ENCODE measurements around the gene VSIG10L2. TPM values are rescaled to one million over a fixed set of nuclear protein-coding genes. Genes with fewer than 3 reads are reported as not detected.

The VSIG10L2 gene
- total RNA-seq: not detected in 2 replicates

DNA sequence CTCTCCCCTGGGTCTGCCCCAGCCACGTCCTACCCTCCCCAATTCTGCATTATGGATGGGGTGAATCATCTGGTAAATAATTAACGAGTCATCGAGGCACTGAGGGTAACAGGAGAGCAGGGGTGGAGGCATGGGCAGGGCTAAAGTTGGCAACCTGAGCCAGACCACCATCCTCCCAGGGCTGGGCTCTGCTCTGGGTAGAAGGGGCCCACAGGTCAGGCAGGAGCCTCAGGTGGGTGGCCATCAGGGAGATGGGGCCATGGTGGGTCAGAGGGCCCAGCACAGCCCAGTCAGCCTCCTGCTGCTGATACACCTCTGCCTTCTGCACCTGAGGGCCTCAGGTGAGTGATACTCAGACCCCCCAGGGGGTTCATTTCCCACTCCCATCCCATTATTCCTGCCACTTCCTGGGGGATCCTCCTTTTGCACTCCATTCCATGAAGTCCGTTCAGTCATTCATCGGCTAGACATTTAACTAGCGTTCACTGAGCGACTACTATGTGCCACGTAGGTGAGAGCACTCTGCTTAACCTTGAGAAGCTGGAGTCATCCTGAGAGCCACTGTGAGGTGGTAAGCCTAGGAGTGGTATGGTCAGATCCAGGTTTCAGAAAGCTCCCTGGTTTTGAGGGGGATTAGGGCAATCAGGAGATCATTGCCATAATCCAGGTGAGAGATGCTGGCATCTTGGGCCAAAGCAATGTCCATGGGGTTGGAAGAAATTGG is at the start of gene VSIG10L2:
VSIG10L2 (plus strand) TSS at position 248 of the 724 bp plus-strand sequence; CDS start at position 260, 12 bp downstream.

DNA sequence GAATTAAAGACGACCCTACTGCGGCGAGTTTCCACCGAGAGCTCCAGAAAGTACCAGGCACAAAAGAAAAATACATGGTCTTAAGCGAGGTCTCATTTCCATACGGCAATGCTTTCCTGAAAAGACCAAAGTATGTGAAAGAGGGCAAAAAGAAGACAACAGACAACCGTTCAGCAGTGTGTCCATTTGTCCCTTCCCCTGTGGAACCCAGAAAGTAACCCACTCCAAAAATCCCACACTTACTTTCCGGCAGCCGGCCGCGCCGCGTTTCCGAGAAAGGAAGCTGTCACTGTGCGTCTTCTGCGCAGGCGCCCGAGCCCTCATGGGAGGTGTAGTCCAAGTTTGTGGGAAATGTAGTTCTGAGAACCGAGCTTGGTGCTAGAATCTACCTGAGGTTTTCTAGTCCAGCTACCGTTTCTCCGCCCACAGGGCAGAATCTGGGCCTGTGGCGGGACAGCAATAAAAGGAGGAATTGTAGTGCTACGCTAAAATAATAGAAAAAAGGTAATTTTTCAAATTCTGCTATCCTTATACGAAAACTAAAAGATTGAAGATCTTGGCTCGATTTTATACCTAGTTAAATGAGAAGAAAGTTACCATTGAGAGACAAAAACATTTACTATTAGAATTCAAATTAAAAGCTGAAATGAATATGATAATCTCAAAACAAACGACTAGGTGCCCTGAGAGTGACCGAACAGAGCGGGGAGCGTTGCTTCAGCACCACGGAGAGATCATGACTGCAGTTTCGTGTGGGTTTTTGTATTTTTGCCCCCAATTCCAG is 42.7 kb upstream of the VSIG10L2 start, which contains the start of gene PUS3:
PUS3 (minus strand) TSS at position 280 of the 784 bp plus-strand sequence. CDS start 6,922 bp downstream, outside the sequence.

DNA sequence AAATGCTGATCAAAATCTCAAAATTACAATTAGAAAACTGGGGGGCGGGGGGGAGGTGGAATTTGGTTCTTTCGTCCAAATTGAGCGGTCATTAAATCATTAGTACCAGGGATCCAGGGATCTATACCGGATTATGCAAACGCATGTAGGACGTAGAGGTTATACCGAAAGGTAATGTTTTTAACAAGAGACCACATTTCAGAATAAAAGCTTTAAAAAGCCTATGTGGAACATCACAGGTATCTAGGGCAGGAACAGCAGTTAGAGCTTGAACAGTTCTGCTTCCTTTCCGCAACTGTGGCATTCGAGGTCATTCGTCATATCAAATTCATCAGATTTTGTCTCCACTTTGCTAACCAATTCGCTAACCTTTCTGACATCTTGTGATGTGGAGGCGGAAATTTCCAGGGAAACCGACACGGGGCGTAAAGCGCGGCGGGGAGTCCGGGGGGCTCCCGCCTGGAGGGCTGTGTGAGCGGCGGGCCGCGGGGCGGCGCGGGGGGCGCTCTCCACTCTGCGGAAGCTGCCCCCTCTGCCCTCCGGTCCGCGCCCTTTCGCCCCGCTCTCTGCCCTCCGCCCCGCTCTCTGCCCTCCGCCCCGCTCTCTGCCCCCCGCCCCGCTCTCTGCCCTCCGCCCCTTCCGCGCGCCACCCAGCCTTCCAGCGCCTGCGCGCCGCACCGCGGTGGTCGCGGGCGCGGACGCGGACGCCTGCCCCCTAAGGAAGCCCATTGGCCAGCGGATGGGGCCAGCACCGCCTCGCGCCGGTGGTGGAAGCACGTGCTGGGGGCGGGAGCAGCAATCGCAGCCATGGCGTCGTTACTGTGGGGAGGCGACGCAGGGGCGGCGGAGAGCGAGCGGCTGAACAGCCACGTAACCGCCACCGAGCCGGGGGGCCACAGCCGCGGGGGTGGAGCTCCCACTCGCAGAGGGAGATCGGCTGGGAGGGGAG is 41.9 kb upstream of the VSIG10L2 start, which contains the start of gene DDX25:
DDX25 (plus strand) TSS at position 798 of the 949 bp plus-strand sequence; CDS start at position 808, 10 bp downstream.

Other genes with a start within 250 kb of the VSIG10L2 start
- not detected in 2 replicates for gene PATE1, start 199.8 kb upstream of the VSIG10L2 start, total RNA-seq
- gene PATE2, start 167.2 kb upstream of the VSIG10L2 start, total RNA-seq: 1.3 TPM in 1 of 2 replicates, not detected in the other
- gene PATE3, start 157.9 kb upstream of the VSIG10L2 start, total RNA-seq: not detected in 2 replicates
- not detected in 2 replicates for gene PATE4, start 112.7 kb upstream of the VSIG10L2 start, total RNA-seq
- 10.3 and 11.2 TPM in 2 replicates for gene HYLS1, start 58.4 kb upstream of the VSIG10L2 start, total RNA-seq
- 7.0 and 9.3 TPM in 2 replicates for gene PUS3, start 42.8 kb upstream of the VSIG10L2 start, total RNA-seq
- not detected in 2 replicates for gene DDX25, start 41.5 kb upstream of the VSIG10L2 start, total RNA-seq
- gene CDON, start 116.8 kb downstream of the VSIG10L2 start, total RNA-seq: 0.67 and 1.7 TPM in 2 replicates

All from mammary microvascular endothelial cell (primary cell).